HG02571 (cell line): ENCODE measurements around the gene ORMDL3.
"Not testable (repeated sequence)": the region's sequence is repeated elsewhere in the genome, so short reads cannot be mapped to it uniquely, and the experiment has no call there.

Experiments used
- ATAC-seq: cut with Tn5 transposase; IDR thresholded peaks from one replicate; pipeline ENCODE4 v1.9.1; 2021; ENCODE audit warnings: mild to moderate bottlenecking, moderate library complexity; ENCODE audit not compliant: unreplicated experiment

Gene ORMDL3

GRCh38 chr17:39887078-39887477 lies 40.3 kb downstream of the ORMDL3 start:
- no peak for ATAC-seq

DNA sequence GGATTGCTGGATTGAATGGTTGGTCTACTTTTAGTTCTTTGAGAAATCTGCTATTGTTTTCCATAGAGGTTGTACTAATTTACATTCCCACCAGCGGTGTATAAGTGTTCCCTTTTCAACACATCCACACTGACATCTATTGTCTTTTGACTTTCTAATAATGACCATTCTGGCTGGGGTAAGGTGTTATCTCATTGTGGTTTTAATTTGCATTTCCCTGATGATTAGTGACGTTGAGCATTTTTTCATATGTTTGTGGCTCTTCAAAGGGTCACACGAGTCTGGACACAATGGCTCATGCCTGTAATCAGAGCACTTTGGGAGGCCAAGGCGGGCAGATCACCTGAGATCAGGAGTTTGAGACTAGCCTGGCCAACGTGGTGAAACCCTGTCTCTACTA lies 41.3 kb downstream of the ORMDL3 start:
- not testable (repeated sequence) for ATAC-seq

DNA sequence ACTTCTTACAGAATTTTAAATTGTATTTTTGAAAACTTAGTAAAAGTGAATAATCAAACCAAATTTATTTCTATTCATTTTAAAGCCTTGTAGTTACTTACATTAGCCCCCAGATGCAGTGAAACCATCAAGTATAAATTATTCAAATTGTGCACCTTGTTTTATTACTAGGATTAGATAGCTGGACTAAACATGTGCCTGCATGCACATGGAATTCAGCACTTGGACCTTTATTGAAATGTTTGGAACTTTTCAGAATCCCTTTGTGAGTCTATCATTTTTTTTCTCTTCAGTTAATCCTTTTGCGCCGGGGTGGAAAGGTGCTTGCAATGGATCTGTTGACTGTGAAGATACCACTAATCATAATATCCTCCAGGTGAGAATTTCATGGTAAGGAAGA lies 54.6 kb downstream of the ORMDL3 start:
- ATAC-seq, result no peak

- no peak for ATAC-seq
These were observed 55.6 kb downstream of the ORMDL3 start for GRCh38 chr17:39871801-39872200.
